Mammary epithelial cell (primary cell): ENCODE data around the gene MGAT5.

Source experiments
- EZH2 ChIP-seq: IDR thresholded peaks from 2 replicates; pipeline ENCODE4 v1.6.1; 2012; ENCODE audit warnings: low read length, inconsistent platforms, borderline replicate concordance
- TF ChIP-seq, protein P1 (sequence below), 2 donors: IDR thresholded peaks in 1 of 2; conservative IDR thresholded peaks in 1 of 2; 2 replicates each; pipeline ENCODE4 v1.5.1; 2011 to 2012; ENCODE audit warnings: inconsistent platforms in 2 of 2, low read length in 2 of 2, mild to moderate bottlenecking in 2 of 2, control low read depth in 1 of 2, low read depth in 1 of 2; ENCODE audit not compliant: insufficient read depth in 1 of 2; ENCODE audit errors: extremely low read depth in 1 of 2

- TF ChIP-seq, protein P1, sequence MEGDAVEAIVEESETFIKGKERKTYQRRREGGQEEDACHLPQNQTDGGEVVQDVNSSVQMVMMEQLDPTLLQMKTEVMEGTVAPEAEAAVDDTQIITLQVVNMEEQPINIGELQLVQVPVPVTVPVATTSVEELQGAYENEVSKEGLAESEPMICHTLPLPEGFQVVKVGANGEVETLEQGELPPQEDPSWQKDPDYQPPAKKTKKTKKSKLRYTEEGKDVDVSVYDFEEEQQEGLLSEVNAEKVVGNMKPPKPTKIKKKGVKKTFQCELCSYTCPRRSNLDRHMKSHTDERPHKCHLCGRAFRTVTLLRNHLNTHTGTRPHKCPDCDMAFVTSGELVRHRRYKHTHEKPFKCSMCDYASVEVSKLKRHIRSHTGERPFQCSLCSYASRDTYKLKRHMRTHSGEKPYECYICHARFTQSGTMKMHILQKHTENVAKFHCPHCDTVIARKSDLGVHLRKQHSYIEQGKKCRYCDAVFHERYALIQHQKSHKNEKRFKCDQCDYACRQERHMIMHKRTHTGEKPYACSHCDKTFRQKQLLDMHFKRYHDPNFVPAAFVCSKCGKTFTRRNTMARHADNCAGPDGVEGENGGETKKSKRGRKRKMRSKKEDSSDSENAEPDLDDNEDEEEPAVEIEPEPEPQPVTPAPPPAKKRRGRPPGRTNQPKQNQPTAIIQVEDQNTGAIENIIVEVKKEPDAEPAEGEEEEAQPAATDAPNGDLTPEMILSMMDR (conservative IDR thresholded peaks at IDR 0.05 in 1 of 2, IDR thresholded peaks at IDR 0.05 in 1 of 2; ENCODE audit: extremely low read depth in 1 of 2, insufficient read depth in 1 of 2, low read depth in 1 of 2, low read length in 2 of 2) = no peak
- TF ChIP-seq EZH2 = no peak
Measured at GRCh38 chr2:134269230-134269629, 15.4 kb downstream of the MGAT5 start.
